ENCODE data around the gene TP53TG5.
"Not testable (repeated sequence)": the region's sequence is repeated elsewhere in the genome, so short reads cannot be mapped to it uniquely, and the experiment has no call there.

TP53TG5 gene

DNA sequence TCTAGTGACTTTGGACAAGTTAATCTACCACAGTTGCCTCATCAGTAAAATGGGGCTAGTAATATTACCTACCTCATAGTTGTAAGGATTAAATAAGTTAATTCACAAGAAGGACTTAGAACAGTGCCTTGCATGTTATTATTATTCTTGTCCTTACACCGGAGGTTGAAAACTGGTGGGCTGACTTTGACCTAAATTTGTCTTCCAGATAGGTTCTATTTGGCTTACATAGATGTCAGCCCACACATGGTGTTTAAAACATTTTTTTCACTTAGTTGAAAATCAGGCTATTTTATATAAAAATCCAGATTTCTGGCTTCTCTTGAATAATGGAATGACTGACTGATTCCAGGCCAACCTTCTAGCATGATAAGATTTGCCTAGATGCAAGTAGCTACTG, 11.9 kb downstream of the TP53TG5 start:
- no peak for DNase-seq (ENCODE audit: low read depth)

DNA sequence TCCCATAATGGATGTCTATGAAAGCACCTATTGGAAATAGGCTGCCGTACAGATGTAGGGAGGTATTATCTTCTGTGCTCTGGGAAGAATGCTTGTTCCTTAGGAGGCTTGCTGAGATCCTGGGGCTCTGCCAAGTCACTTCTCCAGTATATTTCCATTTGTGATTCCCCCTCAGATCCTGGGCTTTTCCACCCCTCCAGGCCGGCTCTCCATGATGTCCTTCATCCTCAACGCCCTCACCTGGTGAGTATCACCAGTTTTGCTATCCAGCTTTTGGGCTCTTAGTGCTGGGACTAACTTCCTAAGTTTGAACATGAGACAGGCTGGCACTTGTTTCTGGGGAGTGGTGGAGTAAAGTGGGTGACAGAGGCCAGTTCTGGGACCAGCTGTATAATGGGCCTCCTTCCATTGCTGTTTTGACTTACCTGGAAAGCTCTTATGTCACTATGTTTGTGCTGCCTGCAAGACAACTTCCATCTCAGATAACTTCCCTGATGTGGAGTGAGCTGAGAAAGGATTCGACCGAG, 12.6 kb downstream of the TP53TG5 start:
- DNase-seq (ENCODE audit: low read depth) = no peak

DNA sequence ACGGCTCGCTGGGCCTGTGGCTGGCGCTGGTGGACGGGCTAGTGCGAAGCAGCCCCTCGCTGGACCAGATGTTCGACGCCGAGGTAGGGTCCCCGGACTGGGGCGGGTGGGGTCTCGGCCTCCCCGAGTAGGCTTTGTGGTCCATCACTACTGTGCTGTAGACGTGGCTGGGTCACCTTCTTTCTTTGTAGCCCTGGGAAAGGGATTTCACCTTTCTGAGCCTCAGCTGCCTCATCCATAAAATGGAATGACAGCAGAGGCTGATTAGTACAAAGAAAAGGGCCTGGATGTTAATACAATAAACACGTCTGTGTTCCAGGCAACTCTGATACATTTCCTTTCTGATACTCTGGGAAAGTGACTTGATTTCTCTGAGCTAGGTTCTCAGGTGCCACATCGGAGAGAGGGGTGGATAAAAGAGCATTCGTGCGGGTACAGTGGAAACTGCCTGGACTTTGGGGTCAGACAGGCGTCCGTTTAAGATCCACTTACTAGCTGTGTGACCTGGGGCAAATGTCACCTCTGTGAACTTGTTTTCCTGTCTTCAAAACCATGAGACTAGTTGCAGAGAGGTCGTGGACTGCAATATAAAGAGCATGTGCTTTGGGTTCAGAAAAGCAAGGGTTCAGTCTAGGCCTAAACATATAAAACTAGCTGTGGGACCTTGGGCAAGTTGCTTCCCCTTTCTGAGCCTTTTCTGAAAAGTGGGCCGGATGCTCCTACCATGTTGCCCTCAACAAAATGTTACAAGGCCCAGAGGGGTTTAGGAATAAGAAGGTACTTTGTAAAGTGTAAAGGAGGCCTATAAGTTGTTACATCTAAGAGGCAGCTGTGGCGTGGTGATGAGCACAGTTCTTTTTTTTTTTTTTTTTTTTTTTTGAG, 14.3 kb downstream of the TP53TG5 start:
- no peak for DNase-seq (ENCODE audit: low read depth)

DNA sequence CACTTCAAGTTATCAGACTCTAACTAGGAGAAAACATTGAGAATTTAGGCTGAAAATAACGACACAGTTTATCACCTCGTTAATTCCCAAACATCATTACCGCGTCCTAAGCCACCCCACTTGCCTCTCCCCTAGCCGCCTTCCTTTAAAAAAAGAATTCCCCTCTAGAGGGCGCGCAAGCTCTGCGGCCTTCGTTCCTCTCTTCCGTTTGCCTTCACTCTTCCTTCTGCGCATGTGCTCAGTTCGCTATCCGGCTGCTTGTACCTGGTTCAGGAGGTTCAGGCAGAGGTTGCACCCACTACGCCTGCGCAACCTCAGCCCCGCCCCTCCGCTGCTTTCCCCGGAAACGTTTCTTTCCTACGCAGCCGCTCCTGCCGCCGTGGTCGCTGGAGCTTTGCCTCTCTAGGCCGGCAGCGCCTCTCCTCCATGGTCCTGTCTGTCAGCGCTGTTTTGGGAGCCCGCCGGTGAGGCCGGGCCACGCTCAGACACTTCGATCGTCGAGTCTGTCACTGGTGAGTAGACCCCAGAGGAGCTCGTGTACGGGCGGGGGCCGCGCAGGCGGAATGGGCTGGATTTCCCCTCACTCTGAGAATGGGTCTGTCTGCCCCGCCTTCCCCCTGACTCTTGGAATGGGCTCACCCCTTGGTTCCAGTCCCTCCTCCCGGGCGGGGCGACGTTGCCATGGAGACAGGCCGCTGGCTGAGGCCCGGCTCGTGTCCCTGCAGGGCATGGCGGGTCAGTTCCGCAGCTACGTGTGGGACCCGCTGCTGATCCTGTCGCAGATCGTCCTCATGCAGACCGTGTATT, 15.1 kb downstream of the TP53TG5 start, which contains the start of gene SYS1:
SYS1 (plus strand) TSS at position 353 of the 807 bp plus-strand sequence; CDS start at position 729, 376 bp downstream.
- DNase-seq (ENCODE audit: low read depth) = peak; percentile 94

DNA sequence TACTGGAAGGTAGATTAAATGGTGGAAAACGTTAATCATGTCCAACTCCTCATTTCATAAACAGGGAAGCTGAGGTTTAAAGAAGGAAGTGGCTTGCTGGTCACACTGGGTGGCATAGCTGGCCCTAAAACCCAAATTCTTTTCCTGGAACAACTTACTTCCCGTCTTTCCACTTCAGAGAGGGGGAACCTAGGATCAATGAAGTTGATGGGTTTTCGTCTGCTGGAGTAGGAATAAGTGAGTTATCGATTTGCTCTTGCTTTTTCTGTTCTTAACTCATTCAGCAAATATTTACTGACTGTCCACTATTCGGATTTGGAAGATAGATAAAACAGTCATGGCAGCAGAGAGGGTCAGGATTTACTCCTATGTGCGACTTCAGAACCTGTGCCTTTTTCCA, 16.3 kb downstream of the TP53TG5 start:
- DNase-seq (ENCODE audit: low read depth) = no peak

DNA sequence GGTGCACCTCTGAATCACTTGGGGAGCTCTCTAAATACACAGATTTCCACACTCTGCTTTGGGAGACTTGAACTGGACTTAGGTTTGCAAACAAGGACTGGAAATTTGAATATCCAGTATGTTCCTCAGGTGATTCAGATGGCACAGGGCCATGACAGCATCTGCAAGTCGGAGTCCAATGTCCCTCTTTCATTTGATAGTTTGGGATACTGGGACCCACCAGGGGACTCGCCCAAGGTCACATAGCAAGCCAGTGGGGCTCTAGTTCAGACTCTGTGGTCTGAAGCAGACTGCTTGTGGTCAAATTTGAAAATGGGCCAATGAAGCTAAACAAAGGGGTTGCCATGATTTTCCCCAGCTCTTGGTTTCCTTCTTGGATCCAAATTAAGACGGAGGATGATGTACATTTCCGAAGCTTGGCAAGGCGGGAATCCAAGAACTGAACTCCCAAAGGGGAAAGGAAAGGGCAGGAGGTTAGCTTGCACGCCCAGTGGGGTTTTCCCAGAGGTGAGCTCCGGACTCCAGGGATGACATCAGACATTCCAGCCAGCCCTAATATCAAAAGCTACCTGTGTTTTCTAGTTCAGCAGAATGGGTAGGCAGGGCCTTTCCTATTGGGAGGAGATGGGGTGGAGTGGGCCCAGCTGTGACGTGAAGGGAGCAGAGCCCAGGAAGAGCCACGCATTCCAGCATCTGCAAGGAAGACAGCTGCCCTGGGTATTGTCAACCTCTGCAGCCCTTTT, 18.5 kb downstream of the TP53TG5 start:
- DNase-seq (ENCODE audit: low read depth) = no peak

DNA sequence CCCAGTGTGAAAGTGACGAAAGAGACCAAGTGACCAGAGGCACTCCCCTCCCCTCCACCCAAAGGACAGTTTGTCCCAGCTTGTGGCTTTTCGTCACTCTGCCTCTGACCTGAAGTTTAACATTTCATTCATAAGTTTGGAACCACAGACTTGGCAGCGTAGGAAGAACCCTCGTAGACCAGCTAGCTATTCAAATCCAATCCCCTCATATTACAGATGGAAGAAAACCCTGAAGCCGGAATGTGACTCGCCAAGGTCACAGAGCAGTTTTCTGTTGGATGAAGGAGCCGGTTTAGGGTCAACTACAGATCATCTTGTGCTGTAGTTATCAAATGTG, 19.1 kb downstream of the TP53TG5 start:
- DNase-seq (ENCODE audit: low read depth) = no peak

DNA sequence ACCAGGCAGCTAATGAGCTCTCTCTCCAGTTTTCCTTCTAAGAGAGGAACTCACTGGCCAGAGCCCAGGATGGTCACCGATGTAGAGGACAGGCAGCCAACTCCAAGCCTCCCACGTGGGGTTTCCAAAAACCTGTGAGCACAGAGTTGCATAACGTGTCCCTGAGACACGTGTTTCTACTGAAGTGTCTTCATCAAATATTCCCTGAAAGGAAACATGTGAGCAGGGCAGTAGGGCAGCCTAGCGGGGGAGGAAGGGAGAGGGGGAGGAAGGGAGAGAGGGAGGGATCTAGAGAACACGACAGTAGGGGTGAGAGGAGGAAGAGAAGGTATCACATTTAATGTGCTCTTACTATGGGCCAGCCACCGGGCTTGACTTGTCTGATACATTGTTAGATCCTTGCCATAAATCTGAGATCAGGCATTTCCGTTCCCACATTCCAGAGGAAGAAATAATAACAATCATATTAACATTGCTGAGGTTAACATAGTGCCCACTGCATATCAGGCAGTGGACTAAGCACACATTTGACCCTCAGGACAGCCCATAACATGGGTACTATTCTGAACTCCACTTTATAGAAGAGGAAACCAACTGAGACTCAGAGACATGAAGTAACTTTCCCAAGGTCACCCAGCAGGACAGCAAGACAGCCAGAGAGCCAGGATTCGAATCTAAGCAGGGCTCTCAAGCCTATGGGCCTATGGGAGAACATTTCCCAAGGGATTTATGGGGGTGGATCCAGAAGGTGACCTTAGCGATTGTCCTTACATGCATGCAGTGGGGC, 19.6 kb downstream of the TP53TG5 start:
- no peak for DNase-seq (ENCODE audit: low read depth)

DNA sequence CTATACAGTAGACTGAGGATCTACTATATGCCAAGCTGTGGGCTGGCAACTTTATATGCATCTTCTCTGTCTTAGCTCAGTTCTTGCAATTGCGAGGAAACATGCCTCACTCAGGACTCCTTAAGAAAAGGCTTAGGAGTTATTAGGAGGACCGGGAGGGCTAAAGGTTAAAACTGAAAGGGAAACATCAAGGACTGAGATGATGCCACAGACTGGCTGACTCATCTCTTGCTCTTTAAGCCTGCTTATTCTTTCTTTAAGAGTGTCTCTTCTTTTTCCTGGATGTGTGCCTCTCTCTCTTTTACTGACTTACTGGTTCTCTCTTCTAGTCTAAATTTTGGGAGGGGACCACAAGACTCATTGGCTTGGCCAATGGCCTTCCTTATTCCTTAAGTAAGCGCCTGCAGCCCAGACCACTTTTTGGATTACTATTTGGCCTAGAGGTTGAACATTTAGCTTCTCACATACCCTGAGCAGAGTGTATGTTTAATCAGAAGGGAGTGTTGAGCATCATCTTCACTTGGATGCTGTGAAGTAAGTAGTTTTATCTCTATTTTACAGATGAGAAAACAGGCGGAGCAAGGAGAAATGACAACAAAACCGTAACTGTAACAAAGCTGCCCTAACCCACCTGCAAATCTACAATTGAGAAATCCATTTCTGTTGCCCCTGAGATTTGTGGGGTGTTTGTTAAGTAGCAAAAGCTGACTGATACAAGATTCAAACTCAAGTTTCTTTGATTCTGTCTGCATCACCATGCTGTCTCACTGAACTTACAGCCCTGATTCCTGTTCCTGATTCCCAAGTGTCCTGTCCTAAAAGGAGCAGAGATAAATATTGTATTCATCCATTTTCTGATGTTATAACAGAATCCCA, 22.7 kb downstream of the TP53TG5 start:
- DNase-seq (ENCODE audit: low read depth) = no peak

- no peak for DNase-seq (ENCODE audit: low read depth)
Observed at GRCh38 chr20:45354423-45355208, 23.5 kb downstream of the TP53TG5 start.

- DNase-seq (ENCODE audit: low read depth) = no peak
Observed at GRCh38 chr20:45353746-45354145, 24.4 kb downstream of the TP53TG5 start.

DNA sequence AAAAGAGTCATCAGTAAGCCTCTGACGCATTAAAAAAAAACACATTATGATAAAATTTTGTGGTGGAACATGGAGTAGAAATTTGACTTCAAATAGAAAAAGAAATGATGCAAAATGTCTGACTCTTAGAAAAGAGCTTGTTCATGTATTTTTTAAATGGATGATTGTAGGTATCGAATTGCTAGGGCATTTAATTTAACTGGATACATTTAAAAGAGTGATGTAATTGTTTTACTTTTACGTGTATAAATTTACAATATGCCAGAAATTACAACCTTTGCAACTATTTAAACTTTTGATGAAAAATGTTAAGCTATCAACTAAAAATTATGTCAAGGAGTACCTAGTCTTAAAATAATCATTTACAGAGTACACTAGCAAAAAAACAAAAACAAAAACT, 25.4 kb downstream of the TP53TG5 start:
- DNase-seq (ENCODE audit: low read depth) = no peak

DNA sequence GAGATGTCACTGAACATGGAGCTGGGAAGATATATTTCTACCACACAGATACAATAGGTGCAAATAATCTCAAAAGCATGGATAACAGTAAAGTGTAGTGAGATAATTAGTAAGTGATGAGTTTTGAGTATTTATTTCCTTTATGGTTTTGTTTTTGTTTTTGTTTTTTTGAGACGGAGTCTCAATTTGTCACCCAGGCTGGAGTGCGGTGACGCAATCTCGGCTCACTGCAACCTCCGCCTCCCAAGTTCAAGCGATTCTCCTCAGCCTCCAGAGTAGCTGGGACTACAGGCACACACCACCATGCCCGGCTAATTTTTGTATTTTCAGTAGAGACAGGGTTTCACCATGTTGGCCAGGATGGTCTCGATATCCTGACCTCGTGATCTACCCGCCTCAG, 27.3 kb downstream of the TP53TG5 start:
- not testable (repeated sequence) for DNase-seq (ENCODE audit: low read depth)

DNA sequence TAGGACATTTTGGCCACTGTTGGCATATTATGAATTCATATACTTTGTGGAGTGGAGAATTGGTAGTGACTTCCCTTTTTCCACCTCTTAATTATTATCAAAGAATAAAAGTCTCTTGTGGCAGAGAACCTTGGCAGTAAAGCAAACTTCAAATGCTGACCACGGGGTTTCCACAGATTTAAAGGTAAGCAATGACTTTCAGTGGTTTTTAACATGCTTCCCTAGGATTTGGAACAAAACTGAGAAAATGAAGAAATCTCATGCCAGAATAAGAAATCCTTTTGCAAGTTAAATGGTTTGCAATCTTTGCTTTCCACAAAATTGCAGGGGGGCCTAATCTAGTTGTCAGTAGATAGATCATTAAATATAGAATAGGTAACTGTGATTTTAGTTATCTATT, 27.9 kb downstream of the TP53TG5 start:
- no peak for DNase-seq (ENCODE audit: low read depth)

GRCh38 chr20:45347936-45348778, 30.0 kb downstream of the TP53TG5 start, which contains the start of gene SDC4:
Gene SDC4 (minus strand): TSS chr20:45348424. CDS start chr20:45348384, 40 bp downstream.
- DNase-seq (ENCODE audit: low read depth) = peak; percentile 46

DNA sequence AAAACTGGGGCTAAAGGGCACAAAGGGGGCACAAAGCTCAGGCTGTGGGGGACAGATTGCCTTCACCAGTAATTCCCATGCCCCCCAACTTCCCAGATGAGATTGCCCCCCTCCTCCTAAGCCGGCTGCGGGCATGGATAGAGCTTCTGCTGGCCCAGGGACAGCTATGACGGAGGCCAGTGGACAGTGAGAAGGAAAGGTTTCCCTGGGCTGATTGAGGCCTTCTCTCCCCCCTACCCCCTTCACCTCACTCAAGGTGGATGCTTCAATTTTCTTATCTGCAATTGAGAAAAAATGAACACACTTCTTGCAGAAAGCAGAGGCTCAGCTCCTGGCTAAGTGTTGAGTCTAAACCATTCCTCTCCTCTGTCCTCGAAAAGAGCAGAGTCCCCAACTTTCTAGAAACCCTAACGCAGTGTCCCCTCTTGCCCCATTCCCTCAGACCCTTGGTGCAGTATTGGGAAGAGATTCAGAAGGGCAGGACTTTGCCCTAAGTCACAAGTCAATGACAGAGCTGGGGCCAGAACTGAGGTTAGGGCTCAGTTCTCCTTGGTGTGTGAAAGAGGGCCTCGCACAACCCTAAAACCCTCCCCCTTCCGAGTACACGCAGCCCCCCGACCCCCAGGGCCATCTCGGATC, 30.7 kb downstream of the TP53TG5 start:
- no peak for DNase-seq (ENCODE audit: low read depth)

DNA sequence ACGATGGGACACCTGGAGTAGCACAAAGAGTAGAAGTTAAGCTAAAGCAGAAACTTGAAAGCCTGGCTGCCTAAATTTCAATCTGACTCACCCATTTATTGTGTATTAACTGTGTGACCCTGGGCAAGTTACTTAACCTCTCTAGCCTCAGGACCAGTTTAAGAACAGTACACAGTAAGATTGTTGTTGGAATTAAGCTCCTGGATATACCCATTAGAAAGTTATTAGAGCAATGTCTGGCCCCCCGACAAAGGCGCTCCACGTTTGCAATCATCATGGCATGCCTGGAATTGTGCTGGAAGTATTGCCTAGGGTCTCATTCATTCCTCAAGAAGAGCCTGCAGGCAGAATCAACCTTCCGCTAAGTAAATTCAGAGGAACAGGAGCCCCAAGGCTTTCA, 31.3 kb downstream of the TP53TG5 start:
- DNase-seq (ENCODE audit: low read depth) = no peak

- no peak for DNase-seq (ENCODE audit: low read depth)
Observed at GRCh38 chr20:45346291-45346718, 31.8 kb downstream of the TP53TG5 start.

Measured in stimulated activated CD8-positive, alpha-beta memory T cell treated with anti-CD3 and anti-CD28 coated beads, Interleukin-15, amount 100 ng/mL, for 24 hours (primary cell).